Stimulated activated CD4-positive, alpha-beta T cell treated with anti-CD3 and anti-CD28 coated beads, Interleukin-15, amount 100 ng/mL, for 24 hours (primary cell): Measurements from ENCODE around the gene CDK18.

Experiments used
- DNase-seq: peaks from one replicate; pipeline ENCODE4 v3.0.0-alpha.2; 2020

The CDK18 gene

DNA sequence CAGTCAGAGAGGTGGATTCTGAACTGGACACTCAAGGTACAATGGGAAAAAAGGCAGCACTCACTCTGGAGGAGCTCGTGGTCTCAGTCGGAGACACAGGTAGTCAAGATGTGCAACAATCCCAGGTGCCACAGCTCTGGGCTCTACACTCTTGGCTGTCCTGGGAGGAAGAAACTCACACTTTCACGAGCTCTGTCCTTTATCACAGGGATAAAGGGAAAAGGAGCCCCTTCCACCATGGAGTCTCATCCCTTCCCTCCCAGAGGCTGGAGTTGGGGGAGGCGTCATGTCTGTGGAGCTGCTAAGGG, 20.3 kb downstream of the CDK18 start:
- no peak for DNase-seq

DNA sequence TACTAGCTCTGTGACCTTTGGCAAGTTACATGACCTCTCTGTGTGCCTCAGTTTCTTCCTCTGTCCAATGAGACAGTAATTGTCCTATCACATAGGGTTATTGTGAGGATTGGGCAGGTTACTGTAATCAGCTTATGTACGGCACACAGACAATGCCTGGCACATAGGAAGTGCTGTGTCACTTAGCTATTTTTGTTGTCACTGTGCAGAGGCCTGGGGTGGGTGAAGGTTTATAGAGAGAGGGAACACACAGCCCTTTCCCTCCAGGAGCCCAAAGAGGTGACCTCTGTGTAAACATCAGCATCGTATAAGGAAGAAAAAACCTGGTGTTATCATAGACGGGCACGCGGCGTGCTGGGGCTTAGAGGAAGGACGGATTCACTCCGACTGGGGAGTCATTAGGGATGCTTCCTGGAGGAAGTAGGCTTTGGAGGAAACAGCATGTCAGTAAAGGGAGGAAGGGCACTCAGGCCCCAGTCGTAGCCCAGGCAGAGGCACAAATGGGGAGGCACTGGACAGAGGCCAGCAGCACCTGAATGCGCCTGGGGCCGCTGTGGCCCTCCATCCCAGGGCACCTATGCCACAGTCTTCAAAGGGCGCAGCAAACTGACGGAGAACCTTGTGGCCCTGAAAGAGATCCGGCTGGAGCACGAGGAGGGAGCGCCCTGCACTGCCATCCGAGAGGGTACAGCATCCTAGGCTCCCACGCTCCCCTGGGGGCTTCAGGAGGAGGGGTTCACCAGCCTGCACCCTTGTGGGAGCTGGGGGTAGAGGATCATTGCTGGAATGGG, 21.2 kb downstream of the CDK18 start:
- no peak for DNase-seq

DNA sequence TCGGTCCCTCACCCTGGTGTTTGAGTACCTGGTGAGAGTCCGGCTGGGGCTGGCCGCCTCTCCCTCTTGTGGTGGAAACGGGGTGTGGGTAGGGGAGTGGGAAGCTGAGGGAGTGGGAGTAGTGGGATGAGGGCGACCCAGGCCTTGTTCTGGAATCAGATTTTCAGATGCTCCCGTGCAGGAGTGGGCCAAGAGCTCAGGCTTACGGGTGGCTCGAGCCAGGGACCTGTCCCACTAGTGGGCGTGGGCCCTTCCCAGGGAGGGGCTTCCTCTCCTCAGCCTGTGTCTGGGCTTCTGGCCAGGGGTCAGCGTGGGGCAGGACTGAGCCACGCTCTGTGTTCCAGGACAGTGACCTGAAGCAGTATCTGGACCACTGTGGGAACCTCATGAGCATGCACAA, 22.0 kb downstream of the CDK18 start:
- no peak for DNase-seq

- no peak for DNase-seq
Observed at GRCh38 chr1:205527931-205528330, 23.5 kb downstream of the CDK18 start.

DNA sequence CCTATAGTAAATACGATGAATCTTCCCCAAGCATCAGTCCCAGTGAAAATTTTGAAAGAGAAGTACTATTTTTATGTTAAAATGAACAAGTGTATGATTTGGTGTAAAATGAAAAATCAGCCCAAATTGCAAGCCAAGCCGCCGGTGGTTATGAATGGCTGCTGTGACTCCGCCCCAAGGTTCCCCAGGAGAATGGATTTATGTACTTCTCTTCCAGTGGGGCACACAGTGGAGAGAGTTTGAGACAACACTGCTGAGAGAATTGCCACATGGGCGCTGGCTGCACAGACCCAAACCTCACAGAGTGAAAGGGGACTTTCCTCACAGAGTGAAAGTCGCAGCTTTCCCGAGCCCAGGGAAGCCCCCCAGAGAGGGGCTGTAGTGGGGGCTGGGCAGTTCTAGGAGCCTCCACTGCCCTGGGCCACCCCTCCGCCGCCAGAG, 24.0 kb downstream of the CDK18 start:
- no peak for DNase-seq

- DNase-seq: peak; percentile 89
Observed at GRCh38 chr1:205528887-205529825, 24.7 kb downstream of the CDK18 start.

DNA sequence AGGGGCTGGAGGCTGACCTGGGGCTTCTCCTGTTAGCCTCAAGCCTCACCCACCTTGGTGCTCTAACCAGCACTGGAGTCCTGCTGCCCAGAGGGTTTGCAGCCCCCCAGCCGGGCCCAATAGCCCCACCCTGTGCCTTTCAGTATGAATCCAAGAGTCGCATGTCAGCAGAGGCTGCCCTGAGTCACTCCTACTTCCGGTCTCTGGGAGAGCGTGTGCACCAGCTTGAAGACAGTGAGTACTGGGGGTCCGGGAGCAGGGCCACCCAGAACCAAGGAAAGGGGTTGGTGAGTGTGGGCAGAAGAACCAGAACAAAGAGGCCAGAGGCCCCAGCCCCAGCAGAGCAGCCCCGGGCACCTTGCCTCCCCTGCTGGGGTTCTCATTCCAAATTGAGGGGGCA, 25.6 kb downstream of the CDK18 start:
- DNase-seq: no peak

GRCh38 chr1:205531191-205532025, 26.9 kb downstream of the CDK18 start:
- DNase-seq: no peak

GRCh38 chr1:205532026-205532898, 27.8 kb downstream of the CDK18 start:
- no peak for DNase-seq

DNA sequence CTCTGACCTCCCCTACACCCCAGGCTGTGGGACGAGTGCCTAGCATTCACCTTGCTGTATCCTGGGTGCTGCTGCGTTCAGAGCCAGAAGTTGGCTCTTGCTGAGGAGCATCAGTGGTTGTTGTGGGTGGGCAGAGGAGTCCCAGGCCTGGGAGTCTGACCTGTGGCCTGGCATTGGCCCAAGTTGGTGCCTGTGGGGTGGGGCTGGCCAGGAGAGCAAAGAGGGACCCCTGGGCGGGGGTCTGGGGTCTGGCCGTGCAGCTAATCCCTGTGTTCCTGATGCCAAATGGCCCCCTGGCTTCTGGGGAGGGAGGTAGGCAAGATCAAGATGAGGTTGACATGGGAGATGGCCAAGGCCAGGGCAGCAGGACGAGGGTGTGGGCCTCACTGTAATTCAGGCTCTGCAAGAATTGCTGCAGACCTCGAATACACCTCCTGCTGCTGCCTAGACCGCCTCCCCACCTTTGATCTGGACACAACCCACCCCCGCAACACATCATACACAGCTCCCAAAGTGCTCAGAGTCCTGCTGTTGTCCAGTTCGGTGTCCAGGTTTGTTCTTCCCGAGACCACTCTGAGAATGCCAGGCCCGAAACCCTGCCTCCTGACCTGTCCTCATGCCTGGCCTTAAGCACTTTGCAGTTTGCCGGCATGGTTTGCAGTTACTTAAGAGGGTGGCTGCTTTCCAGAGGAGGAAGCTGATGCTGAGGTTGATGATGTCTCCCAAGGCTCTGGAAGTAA, 28.7 kb downstream of the CDK18 start:
- no peak for DNase-seq

DNA sequence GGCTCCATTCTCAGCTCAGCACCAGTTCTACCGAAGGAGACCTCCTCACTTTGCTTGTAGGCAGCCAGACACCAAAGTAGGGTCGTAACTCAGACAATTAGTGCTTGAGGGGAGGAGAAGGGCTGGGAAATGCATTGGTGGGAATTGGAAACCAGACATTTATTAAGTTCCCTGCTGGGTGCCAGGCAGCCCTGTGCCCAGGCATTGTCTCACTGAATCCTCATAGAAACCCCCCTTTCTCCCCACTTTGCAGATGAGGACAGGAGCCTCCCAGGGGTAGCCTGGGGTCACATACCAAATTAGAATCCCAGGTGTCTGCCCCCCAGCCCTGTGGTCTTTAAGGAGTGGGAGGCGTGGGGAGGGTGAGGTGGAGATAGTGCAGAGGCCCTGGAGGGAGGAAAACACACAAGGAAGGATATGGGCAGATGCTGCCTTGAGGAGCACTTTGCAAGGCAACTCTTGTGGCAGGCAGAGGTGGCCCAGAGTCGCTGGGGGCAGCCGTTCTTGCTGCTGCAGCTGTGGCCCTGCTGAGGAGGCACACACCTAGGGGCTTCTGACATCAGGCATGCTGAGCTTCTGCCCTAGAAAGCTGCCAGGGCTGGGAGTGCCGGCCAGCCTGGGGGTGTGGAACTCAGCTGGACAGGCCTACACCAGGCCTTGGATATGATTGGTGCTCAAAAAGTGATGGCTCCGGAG, 29.4 kb downstream of the CDK18 start:
- no peak for DNase-seq

DNA sequence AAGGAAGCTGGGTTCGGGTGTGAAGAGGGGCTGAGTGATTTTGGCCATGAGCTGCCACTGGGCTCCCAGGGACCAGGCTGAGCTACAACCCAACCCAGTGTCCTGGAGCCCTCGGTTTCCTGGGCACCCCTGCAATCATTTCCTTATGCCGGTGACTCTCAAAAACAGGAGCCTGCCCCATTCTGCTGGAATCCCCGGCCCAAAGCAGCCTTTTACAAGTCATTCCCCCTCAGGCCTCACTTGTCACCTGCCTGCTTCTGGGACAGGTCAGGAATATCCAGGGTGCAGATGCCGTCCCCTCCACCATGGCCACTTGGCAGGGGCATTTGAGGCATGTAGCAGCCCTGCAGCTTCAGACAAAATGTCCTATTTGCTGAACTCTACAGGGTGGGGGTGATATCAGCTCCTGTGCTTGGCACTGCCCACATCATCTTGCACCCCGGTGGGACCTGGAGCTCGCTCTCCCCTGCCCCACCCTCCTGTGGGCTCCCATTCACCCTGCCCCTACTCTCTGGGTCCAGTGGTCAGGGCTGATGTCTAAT, 30.0 kb downstream of the CDK18 start:
- DNase-seq: no peak

GRCh38 chr1:205535096-205535495, 30.6 kb downstream of the CDK18 start:
- DNase-seq: no peak

DNA sequence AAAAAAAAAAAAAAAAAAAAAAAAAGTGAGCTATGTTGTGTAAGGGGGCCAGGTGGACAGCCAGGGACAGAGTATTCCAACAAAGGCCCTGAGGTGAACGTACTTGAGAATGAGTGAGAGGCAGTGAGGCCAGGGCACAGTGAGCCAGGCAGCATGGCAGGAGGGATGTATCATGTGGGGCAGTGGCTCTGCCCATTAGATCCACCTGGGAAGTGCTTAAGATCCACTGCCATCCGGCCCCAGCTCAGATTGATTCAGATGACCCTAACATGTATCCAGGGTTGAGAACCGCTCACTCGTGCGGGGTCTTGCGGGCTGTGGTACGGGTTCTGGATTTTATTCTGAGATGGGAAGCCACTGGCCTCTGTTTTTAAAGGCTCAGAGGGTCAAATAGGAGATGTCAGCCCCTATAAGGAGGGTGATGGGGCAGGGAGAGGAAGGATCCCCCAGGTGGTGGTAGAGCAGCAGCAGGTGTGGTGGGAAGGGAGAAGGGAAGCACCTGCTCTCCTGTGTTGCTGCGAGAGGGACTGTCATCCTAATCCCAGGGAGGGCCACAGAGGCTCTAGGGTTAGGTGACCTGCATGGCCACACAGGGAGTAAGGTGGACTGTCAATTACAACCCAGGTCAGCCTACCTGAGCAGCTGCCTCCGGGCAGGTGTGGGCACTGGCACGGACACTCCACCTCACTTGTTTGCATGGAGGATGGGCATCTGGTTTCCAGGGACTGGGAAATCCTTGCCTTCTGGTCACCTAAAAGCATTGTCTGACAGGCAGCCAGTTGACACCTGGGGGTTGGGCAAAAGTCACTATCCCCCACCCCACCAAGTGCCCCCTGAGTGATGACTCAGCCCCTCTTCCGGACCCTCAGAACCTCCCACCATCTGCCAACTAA, 31.6 kb downstream of the CDK18 start:
- DNase-seq: no peak

DNA sequence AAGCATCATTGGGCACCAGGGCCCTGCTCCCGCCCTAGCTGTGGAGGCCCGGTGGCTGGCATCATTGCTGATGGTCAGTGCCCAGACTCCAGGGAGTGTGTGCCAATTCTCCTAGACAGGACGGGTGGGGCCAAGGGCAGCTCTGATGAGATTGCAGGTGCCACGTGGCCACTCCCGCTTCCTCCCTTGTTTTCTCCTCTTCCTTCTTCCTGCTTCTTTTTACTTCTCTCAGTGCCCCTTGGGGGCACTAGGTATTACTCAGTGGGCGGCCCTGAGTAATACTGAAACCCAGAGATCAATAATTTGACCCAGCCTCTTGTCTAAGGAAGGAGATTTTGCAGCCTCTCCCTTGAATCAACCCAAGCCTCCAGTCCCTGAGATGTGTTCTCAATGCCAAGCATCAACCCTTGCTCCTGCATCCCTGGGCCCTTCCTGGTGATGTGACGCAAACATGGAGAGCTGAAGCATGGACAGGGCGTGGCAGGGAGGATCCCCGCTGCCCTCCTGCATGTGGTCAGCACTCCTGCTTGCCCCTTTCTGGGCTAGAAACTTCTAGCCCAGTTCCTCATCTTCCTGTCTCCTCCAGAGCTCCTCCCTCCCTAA, 32.4 kb downstream of the CDK18 start:
- no peak for DNase-seq

GRCh38 chr1:205537386-205538018, 33.0 kb downstream of the CDK18 start:
- no peak for DNase-seq

DNA sequence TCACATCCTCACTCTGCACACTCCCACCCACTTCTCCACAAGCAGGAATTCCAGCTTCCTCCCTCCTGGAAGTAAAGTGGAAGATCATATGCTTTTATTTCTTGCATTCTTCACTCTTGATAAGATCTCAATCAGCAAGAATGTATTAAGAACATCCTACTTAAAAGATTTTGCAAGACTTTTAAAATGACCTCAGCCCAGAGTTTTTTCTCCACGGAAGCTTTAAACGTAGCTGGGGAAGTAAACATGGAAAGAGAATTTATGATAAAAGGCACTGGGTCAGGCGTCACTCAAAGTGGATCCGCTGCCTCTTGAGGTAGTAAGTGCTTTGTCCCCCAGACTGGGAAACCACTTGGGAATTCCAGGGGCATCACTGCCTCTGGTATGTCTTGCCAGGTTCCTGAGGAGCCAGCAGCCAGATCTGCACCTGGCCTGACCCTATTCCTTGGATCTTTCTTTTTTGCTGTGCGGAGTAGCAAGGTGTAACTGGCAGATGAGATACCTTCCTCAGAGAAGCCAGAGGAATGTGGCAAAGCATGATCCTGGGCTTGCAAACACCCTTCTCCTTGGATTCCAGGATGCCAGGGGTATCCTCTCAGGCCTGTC, 33.9 kb downstream of the CDK18 start:
- no peak for DNase-seq
